Gastroesophageal sphincter (tissue), 4 donors: ENCODE measurements around the gene DSCAML1. TPM values are rescaled to one million over a fixed set of nuclear protein-coding genes. Genes with fewer than 3 reads are reported as not detected.

Experiments used
- ATAC-seq: fragments of 150-250 bp; one replicate; pipeline ENCODE4 v1.9.1; 2016; ENCODE audit warnings: mild to moderate bottlenecking, moderate library complexity
- H3K27ac ChIP-seq, 4 donors: fragments of 200-600 bp; sonication (generic) in 3 of 4; 1 replicate in 3 of 4; 2 replicates in 1 of 4; pipeline ENCODE4 v1.5.1; 2016 to 2019
- H3K27me3 ChIP-seq: fragments of 200-600 bp; sonication (generic); one replicate; pipeline ENCODE4 v1.5.1; 2019
- H3K36me3 ChIP-seq, 2 donors: fragments of 200-600 bp; sonication (generic); one replicate each; pipeline ENCODE4 v1.5.1; 2019; ENCODE audit warnings: control low read depth in 1 of 2
- H3K4me1 ChIP-seq, 3 donors: fragments of 200-600 bp; sonication (generic); 1 replicate in 2 of 3; 2 replicates in 1 of 3; pipeline ENCODE4 v1.5.1; 2016 to 2019; ENCODE audit warnings: control low read depth in 2 of 3
- H3K4me3 ChIP-seq, 2 donors: fragments of 200-600 bp; sonication (generic); one replicate each; pipeline ENCODE4 v1.5.1; 2019; ENCODE audit warnings: mild to moderate bottlenecking in 1 of 2, moderate library complexity in 1 of 2
- H3K9me3 ChIP-seq, 3 donors: fragments of 200-600 bp; sonication (generic); one replicate each; pipeline ENCODE4 v1.5.1; 2017 to 2019; ENCODE audit warnings: control low read depth in 2 of 3
- EP300 ChIP-seq: sonication (generic); formaldehyde crosslinking; IDR thresholded peaks from one replicate; pipeline ENCODE4 v1.6.1; 2017; ENCODE audit warnings: antibody characterized with exemption, mild to moderate bottlenecking
- POLR2A ChIP-seq, 2 donors: fragments of 450-650 bp; IDR thresholded peaks; one replicate each; pipeline ENCODE4 v1.6.1; 2017; ENCODE audit warnings: antibody characterized with exemption in 2 of 2, mild to moderate bottlenecking in 2 of 2, moderate library complexity in 1 of 2
- POLR2AphosphoS5 ChIP-seq: sonication (generic); formaldehyde crosslinking; IDR thresholded peaks from one replicate; pipeline ENCODE4 v1.6.1; 2017; ENCODE audit warnings: antibody characterized with exemption
- WGBS, 2 donors: methylation state at CpG; one replicate each; pipeline ENCODE4 v1.1.5; 2018; ENCODE audit warnings: low coverage in 1 of 2; 5-methylcytosine and 5-hydroxymethylcytosine counted together
- total RNA-seq, 4 donors: library from RNA; depleted of rRNA; stranded (reverse); fragments of >200 nt; gene quantifications; one replicate each; pipeline ENCODE4 v1.1.0, GENCODE V29; 2016
- TF ChIP-seq, protein P1 (sequence below), 4 experiments: fragments of 200-600 bp in 2 of 4; fragments of 450-650 bp in 2 of 4; sonication (generic) in 1 of 4; IDR thresholded peaks; one replicate each; pipeline ENCODE4 v1.5.1; 2017 to 2019; ENCODE audit warnings: antibody characterized with exemption in 4 of 4, mild to moderate bottlenecking in 2 of 4, moderate library complexity in 2 of 4

DSCAML1 gene
- total RNA-seq, 4 donors from 2014 or later: 0.35 to 2.5 (median 0.73) TPM

GRCh38 chr11:117752721-117753237 lies 44.2 kb downstream of the DSCAML1 start:
- no peaks in the 10 kb centered on the region for H3K36me3 ChIP-seq
- WGBS, 2 donors: 67 to 100% methylated on average over 1 to 3 of the region's 9 CpGs
- no peak overlapping the region for H3K4me3 ChIP-seq
- H3K4me1 ChIP-seq: no peaks in the 10 kb centered on the region
- TF ChIP-seq POLR2A (IDR thresholded peaks at IDR 0.05): no peak
- TF ChIP-seq EP300: no peak
- TF ChIP-seq, protein P1, sequence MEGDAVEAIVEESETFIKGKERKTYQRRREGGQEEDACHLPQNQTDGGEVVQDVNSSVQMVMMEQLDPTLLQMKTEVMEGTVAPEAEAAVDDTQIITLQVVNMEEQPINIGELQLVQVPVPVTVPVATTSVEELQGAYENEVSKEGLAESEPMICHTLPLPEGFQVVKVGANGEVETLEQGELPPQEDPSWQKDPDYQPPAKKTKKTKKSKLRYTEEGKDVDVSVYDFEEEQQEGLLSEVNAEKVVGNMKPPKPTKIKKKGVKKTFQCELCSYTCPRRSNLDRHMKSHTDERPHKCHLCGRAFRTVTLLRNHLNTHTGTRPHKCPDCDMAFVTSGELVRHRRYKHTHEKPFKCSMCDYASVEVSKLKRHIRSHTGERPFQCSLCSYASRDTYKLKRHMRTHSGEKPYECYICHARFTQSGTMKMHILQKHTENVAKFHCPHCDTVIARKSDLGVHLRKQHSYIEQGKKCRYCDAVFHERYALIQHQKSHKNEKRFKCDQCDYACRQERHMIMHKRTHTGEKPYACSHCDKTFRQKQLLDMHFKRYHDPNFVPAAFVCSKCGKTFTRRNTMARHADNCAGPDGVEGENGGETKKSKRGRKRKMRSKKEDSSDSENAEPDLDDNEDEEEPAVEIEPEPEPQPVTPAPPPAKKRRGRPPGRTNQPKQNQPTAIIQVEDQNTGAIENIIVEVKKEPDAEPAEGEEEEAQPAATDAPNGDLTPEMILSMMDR (IDR thresholded peaks at IDR 0.05): no peak
- TF ChIP-seq POLR2AphosphoS5: no peak
- ATAC-seq: no peak
- no peak overlapping the region for H3K27ac ChIP-seq
- no peaks in the 10 kb centered on the region for H3K9me3 ChIP-seq
- no peaks in the 10 kb centered on the region for H3K27me3 ChIP-seq

DNA sequence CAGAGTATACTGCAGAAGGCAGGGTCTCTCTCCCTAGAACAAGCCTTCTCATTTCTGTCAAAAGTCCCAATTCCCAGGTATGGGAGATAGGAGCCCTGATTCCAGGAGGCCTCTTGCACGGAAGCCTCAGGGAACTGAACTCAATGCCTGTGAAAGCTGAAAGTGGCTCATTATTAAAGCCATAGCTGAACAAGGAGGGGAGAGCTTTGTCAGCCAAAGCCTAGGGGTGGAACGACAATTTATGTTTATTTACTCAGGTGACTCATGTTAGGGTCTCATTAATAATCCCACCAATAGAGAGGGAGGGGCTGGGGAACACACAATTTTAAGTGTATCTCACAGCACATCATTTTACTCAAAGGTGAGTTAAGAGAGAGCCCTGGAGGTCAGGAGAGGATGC lies 44.9 kb downstream of the DSCAML1 start:
- Histone ChIP-seq H3K36me3 (no peaks in the 10 kb centered on the region), H3K4me1 (no peaks in the 10 kb centered on the region), H3K4me3 (no peak overlapping the region), H3K9me3 (no peaks in the 10 kb centered on the region), H3K27me3 (no peaks in the 10 kb centered on the region), H3K27ac (no peak overlapping the region)
- 88% methylated on average over 1 of the region's 2 CpGs; no CpG with 5 or more reads in 1 of the 2 donors for WGBS, 2 donors
- no peak for TF ChIP-seq EP300
- TF ChIP-seq POLR2A (IDR thresholded peaks at IDR 0.05): no peak
- TF ChIP-seq, protein P1 (IDR thresholded peaks at IDR 0.05): no peak
- TF ChIP-seq POLR2AphosphoS5: no peak
- ATAC-seq: no peak

DNA sequence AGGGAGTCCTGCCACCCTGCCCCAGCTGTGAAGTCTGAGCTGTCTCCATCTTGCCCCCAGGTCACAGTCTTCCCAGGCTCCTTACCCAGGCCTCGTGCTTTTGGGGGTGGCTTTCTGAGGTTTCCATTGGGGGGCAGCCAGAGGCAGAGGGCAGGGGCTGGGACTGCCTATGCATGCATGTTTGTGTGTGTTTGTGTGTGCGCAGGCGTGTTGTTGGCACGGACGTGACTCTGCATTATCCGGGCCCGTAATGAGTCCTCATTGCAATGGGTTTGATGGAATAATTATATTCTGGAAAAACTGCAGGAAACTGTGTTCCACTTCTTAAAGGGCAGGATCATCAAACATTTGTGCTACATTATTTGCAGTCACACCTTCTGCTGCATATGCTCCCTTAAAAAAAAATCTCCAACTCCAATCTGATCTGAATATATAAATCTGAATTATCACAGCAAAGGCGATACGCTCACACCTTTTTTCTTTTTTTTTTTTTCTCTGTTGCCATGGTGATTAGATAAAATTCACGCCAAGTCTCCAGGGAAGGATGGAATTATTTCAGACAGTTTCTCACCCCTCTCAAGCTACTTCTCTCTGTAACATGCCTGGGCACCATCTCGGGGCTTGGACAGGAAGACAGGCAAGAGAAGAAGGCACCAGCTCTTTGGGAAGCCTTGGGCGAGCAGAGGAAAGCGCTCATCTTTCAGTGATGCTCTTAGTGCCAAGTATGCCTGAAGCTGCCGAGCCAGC lies 45.9 kb downstream of the DSCAML1 start:
- no peaks in the 10 kb centered on the region for H3K9me3 ChIP-seq
- TF ChIP-seq, protein P1 (IDR thresholded peaks at IDR 0.05): no peak
- TF ChIP-seq EP300 (no peak), POLR2AphosphoS5 (no peak)
- ATAC-seq: no peak
- H3K27ac ChIP-seq: no peak overlapping the region
- no peaks in the 10 kb centered on the region for H3K4me1 ChIP-seq
- H3K36me3 ChIP-seq: no peaks in the 10 kb centered on the region
- no peaks in the 10 kb centered on the region for H3K27me3 ChIP-seq
- no peak overlapping the region for H3K4me3 ChIP-seq
- 91 to 97% methylated on average over 5 of the region's 14 CpGs for WGBS, 2 donors

GRCh38 chr11:117750357-117750756 lies 46.7 kb downstream of the DSCAML1 start:
- no peaks in the 10 kb centered on the region for H3K4me1 ChIP-seq
- H3K27me3 ChIP-seq: no peaks in the 10 kb centered on the region
- H3K27ac ChIP-seq: no peak overlapping the region
- H3K9me3 ChIP-seq: no peaks in the 10 kb centered on the region
- 96 to 100% methylated on average over 1 to 4 of the region's 5 CpGs for WGBS, 2 donors
- no peak for ATAC-seq
- no peak overlapping the region for H3K4me3 ChIP-seq
- no peak for TF ChIP-seq EP300
- TF ChIP-seq, protein P1 (IDR thresholded peaks at IDR 0.05): no peak
- no peak for TF ChIP-seq POLR2A (IDR thresholded peaks at IDR 0.05)
- TF ChIP-seq POLR2AphosphoS5: no peak
- no peaks in the 10 kb centered on the region for H3K36me3 ChIP-seq

DNA sequence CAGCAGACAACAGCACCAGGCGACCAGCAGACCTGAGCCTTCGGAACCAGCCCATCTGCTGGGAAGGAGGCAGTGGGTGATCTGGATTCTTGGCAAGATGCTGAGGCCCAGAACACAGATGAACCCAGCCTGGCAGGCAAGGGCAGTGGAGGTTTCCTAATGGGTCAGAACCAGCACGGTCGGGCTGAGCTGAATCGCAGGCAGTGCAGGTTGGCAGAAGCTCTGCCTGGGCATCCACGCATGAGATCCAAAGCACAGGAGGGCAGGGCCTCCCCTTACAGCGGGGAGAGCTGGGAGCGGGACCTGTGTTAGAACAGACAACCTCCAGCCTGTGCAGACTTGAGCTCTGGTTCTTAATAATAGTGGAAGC lies 47.5 kb downstream of the DSCAML1 start:
- WGBS, 2 donors: no CpG with 5 or more reads among the region's 8 CpGs
- Histone ChIP-seq H3K9me3 (no peaks in the 10 kb centered on the region), H3K4me3 (no peak overlapping the region), H3K4me1 (no peaks in the 10 kb centered on the region), H3K27ac (no peak overlapping the region), H3K36me3 (no peaks in the 10 kb centered on the region), H3K27me3 (no peaks in the 10 kb centered on the region)
- no peak for TF ChIP-seq POLR2A (IDR thresholded peaks at IDR 0.05)
- TF ChIP-seq, protein P1 (IDR thresholded peaks at IDR 0.05): no peak
- no peak for TF ChIP-seq EP300
- no peak for TF ChIP-seq POLR2AphosphoS5
- no peak for ATAC-seq
